GM12872 (cell line): ENCODE results near the gene ATE1.

ENCODE experiments used
- CTCF ChIP-seq: IDR thresholded peaks from 3 replicates; pipeline ENCODE4 v1.5.1; 2011; ENCODE audit warnings: low read depth, mild to moderate bottlenecking, low read length, moderate library complexity; ENCODE audit not compliant: insufficient read depth

The ATE1 gene

DNA sequence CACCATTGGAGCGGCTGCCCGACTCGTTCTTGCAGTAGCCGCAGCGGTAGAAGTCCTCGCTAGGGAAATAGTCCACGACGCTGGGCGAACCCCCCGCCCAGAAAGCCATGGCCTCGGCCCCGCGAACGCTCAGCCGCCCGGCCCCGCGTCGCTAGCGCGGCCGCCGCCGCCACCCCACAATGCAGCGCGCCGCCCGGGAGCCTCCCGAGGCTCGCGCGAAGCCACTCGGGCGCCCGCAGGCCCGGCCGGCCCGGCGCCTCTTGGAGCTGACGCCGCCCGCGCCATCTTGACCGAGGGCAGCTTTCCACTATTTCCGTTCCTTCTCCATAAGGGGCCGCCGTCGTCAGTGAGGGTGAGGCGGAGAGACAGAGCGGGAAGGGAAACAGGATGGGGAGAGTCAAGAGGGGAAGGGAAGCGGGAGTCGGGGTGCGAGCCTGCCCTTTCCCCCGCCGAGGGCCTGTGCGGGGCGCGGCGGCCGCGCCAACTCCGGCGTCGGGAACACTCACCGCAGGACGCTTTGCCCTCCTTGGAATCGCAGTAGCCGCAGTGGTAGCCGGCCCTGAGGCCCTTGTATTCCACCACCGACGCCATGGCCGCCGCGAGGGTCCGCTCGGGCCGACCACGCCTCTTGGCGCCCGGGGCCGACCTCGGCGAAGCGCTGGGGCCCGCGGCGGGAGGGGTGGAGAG is at the start of gene ATE1:
Gene ATE1, minus strand, starts transcription at position 191 of the 687 bp plus-strand sequence. Its CDS starts 82 bp downstream, at position 109.
- TF ChIP-seq CTCF = no peak

- TF ChIP-seq CTCF = no peak
Measured at GRCh38 chr10:121976607-121977006, 48.8 kb upstream of the ATE1 start.

GRCh38 chr10:121975295-121976086 is 47.7 kb upstream of the ATE1 start:
- no peak; the same call in 2 of the 3 replicates for TF ChIP-seq CTCF

- TF ChIP-seq CTCF = peak; percentile 74; the same call in 2 of the 3 replicates
Measured at GRCh38 chr10:121974535-121975294, 46.9 kb upstream of the ATE1 start, which contains the start of gene NSMCE4A. TSS of gene NSMCE4A (minus strand) at chr10:121975217. CDS start at chr10:121975165, 52 bp downstream.

DNA sequence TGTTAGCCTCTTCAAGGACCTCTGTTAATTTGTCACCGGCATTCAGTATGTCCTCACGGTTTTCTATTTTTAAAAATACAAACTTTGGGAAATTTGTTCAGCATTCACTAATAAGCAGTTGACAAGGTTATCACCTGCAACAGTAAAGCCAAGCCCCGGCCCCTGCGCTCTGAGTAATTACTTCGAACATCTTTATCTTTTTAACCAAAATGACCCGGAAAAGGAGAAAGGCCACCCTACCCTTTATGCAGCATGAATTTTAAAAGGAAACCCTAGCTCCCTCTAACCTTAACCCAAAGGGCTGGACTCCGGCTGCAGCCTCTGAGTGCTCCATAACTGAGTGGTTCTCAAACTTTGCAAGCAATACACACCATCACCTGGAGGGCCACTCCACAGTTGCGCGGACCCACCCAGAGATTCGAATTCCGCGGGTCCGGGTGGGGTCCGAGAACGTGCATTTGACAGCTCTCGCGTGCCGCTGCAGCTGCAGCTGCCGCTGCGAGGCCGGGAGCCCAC is 46.2 kb upstream of the ATE1 start:
- TF ChIP-seq CTCF = no peak

GRCh38 chr10:121965996-121966395 is 38.2 kb upstream of the ATE1 start:
- TF ChIP-seq CTCF = no peak

- TF ChIP-seq CTCF = no peak
Measured at GRCh38 chr10:121961456-121961855, 33.6 kb upstream of the ATE1 start.
